H1 (cell line): Measurements from ENCODE around the gene PRRG4. TPM values are rescaled to one million over a fixed set of nuclear protein-coding genes. Genes with fewer than 3 reads are reported as not detected.

Source experiments
- CTCF ChIA-PET: fragments of 300-600 bp; sonication (Branson Sonifier 250); formaldehyde crosslinking; loops from one replicate; lab custom pipeline; 2021; ENCODE audit not compliant: partially characterized antibody; lab: Charles Lee
- POLR2A ChIA-PET: fragments of 300-600 bp; sonication (Branson Sonifier 250); formaldehyde crosslinking; loops from one replicate; lab custom pipeline; 2021; ENCODE audit warnings: inconsistent platforms; ENCODE audit not compliant: partially characterized antibody; lab: Charles Lee
- DNase-seq, 2 experiments: peaks; one replicate each; pipeline versions ENCODE4 v3.0.0 to v3.0.0-alpha.2; 2010 to 2022; ENCODE audit warnings: low spot score in 2 of 2, low read depth in 1 of 2, mixed read lengths in 1 of 2
- FAIRE-seq: peaks from 2 replicates; lab custom pipeline; 2011; peaks lifted over from hg19 to GRCh38; lab: Jason Lieb, UNC
- H2AFZ ChIP-seq: 2 replicates; pipeline ENCODE4 v1.8.1; 2012; ENCODE audit warnings: low read length, inconsistent platforms
- H2AK5ac ChIP-seq: 2 replicates; pipeline ENCODE4 v1.6.1; 2013; ENCODE audit warnings: low read depth, low read length
- H2BK120ac ChIP-seq: replicated peaks from 2 replicates; pipeline ENCODE3; 2013; ENCODE audit warnings: low read depth, low read length, inconsistent platforms
- H2BK12ac ChIP-seq: 2 replicates; pipeline ENCODE4 v1.6.1; 2013; ENCODE audit warnings: low read depth, low read length
- H2BK15ac ChIP-seq: 2 replicates; pipeline ENCODE4 v1.6.1; 2013; ENCODE audit warnings: low read length
- H2BK20ac ChIP-seq: 2 replicates; pipeline ENCODE4 v1.6.1; 2013; ENCODE audit warnings: low read length
- H2BK5ac ChIP-seq: 2 replicates; pipeline ENCODE4 v1.6.1; 2013; ENCODE audit warnings: low read depth, low read length
- H3K14ac ChIP-seq: 2 replicates; pipeline ENCODE4 v1.6.1; 2013; ENCODE audit warnings: inconsistent platforms; ENCODE audit not compliant: insufficient read length
- H3K18ac ChIP-seq: 2 replicates; pipeline ENCODE4 v1.6.1; 2013; ENCODE audit warnings: low read length; ENCODE audit errors: extremely low read depth
- H3K23ac ChIP-seq: 2 replicates; pipeline ENCODE4 v1.6.1; 2013; ENCODE audit warnings: inconsistent platforms; ENCODE audit not compliant: insufficient read length
- H3K23me2 ChIP-seq: 2 replicates; pipeline ENCODE4 v1.6.1; 2013; ENCODE audit warnings: low read depth, low read length
- H3K27ac ChIP-seq: 2 replicates; pipeline ENCODE4 v1.6.1; 2011; ENCODE audit warnings: low read depth, low read length, inconsistent platforms
- H3K27me3 ChIP-seq, 4 experiments: replicated peaks in 1 of 4; 1 replicate in 1 of 4; 2 replicates in 3 of 4; pipeline versions ENCODE4 v1.6.1 to v1.8.1; 2011 to 2013; ENCODE audit warnings: low read length in 3 of 4, mild to moderate bottlenecking in 3 of 4, inconsistent platforms in 2 of 4, mixed read lengths in 2 of 4, moderate library complexity in 1 of 4; ENCODE audit not compliant: control insufficient read depth in 3 of 4, insufficient read depth in 3 of 4; ENCODE audit errors: extremely low read depth in 1 of 4
- H3K36me3 ChIP-seq, 4 experiments: 2 replicates each; pipeline versions ENCODE4 v1.6.1 to v1.8.1; 2011 to 2013; ENCODE audit warnings: mild to moderate bottlenecking in 4 of 4, low read length in 3 of 4, moderate library complexity in 2 of 4, control low read depth in 1 of 4, inconsistent platforms in 1 of 4; ENCODE audit not compliant: insufficient read depth in 4 of 4, control insufficient read depth in 2 of 4
- H3K4ac ChIP-seq: replicated peaks from 2 replicates; pipeline ENCODE3; 2013; ENCODE audit warnings: low read length, low read depth, mixed read lengths, inconsistent platforms; ENCODE audit not compliant: insufficient read length
- H3K4me1 ChIP-seq, 4 experiments: replicated peaks in 1 of 4; 1 replicate in 1 of 4; 2 replicates in 3 of 4; pipeline versions ENCODE4 v1.6.1 to v1.8.1; 2011 to 2013; ENCODE audit warnings: low read length in 3 of 4, inconsistent platforms in 2 of 4, mixed read lengths in 1 of 4; ENCODE audit not compliant: insufficient read depth in 4 of 4, control insufficient read depth in 3 of 4
- H3K4me2 ChIP-seq, 2 experiments: 2 replicates each; pipeline versions ENCODE4 v1.6.1 to v1.8.1; 2011 to 2013; ENCODE audit warnings: low read depth in 2 of 2, low read length in 2 of 2, control low read depth in 1 of 2, inconsistent platforms in 1 of 2, mild to moderate bottlenecking in 1 of 2; ENCODE audit not compliant: insufficient read depth in 1 of 2
- H3K4me3 ChIP-seq, 4 experiments: fragments of 200-600, 300-600 bp in 1 of 4; sonication (generic), shearing (Covaris generic), sonication (Bioruptor Twin) in 1 of 4; 2 replicates each; pipeline versions ENCODE4 v1.5.1 to v1.8.1; 2011 to 2016; ENCODE audit warnings: low read length in 4 of 4, low read depth in 3 of 4, control low read depth in 2 of 4, inconsistent platforms in 2 of 4, mild to moderate bottlenecking in 2 of 4, mixed read lengths in 1 of 4, moderate library complexity in 1 of 4; ENCODE audit not compliant: insufficient read depth in 2 of 4; ENCODE audit errors: extremely low read depth in 1 of 4
- H3K56ac ChIP-seq: replicated peaks from 2 replicates; pipeline ENCODE3; 2013; ENCODE audit warnings: low read depth, mild to moderate bottlenecking, mixed read lengths, low read length, inconsistent platforms; ENCODE audit not compliant: insufficient read length
- H3K79me1 ChIP-seq: 2 replicates; pipeline ENCODE4 v1.6.1; 2013; ENCODE audit warnings: low read depth, low read length, control low read depth
- H3K79me2 ChIP-seq, 2 experiments: 2 replicates each; pipeline versions ENCODE4 v1.6.1 to v1.8.1; 2012 to 2013; ENCODE audit warnings: low read length in 2 of 2, mild to moderate bottlenecking in 2 of 2, inconsistent platforms in 1 of 2; ENCODE audit not compliant: insufficient read depth in 2 of 2, control insufficient read depth in 1 of 2
- H3K9ac ChIP-seq, 4 experiments: replicated peaks in 1 of 4; 1 replicate in 1 of 4; 2 replicates in 3 of 4; pipeline versions ENCODE4 v1.6.1 to v1.8.1; 2011 to 2013; ENCODE audit warnings: low read depth in 3 of 4, low read length in 3 of 4, control low read depth in 2 of 4, mild to moderate bottlenecking in 2 of 4, moderate library complexity in 2 of 4, inconsistent platforms in 1 of 4; ENCODE audit errors: extremely low read depth in 1 of 4
- H3K9me3 ChIP-seq, 2 experiments: 2 replicates each; pipeline versions ENCODE4 v1.6.1 to v1.8.1; 2012 to 2013; ENCODE audit warnings: mild to moderate bottlenecking in 2 of 2, moderate library complexity in 2 of 2, control low read depth in 1 of 2, inconsistent platforms in 1 of 2, low read depth in 1 of 2, low read length in 1 of 2, mixed read lengths in 1 of 2; ENCODE audit not compliant: insufficient read depth in 2 of 2
- H4K20me1 ChIP-seq, 2 experiments: replicated peaks in 1 of 2; 2 replicates each; pipeline versions ENCODE3 to v1.8.1; 2011 to 2013; ENCODE audit warnings: inconsistent platforms in 2 of 2, low read length in 2 of 2, mild to moderate bottlenecking in 1 of 2; ENCODE audit not compliant: insufficient read depth in 2 of 2, control insufficient read depth in 1 of 2
- H4K5ac ChIP-seq: 2 replicates; pipeline ENCODE4 v1.6.1; 2013; ENCODE audit warnings: low read length, low read depth, mixed read lengths, inconsistent platforms; ENCODE audit not compliant: insufficient read length
- H4K8ac ChIP-seq: 2 replicates; pipeline ENCODE4 v1.8.0; 2013; ENCODE audit warnings: mild to moderate bottlenecking, moderate library complexity, low read length, inconsistent platforms; ENCODE audit not compliant: insufficient read depth; ENCODE audit errors: extremely low read depth
- H4K91ac ChIP-seq: replicated peaks from 2 replicates; pipeline ENCODE3; 2013; ENCODE audit warnings: low read length, mixed read lengths, inconsistent platforms; ENCODE audit not compliant: insufficient read length
- RNF2 ChIP-seq: fragments of 200-900, 300-1000 bp; sonication (generic); IDR thresholded peaks from 2 replicates; pipeline ENCODE4 v1.7.1; 2016; ENCODE audit warnings: borderline replicate concordance, low read depth, mild to moderate bottlenecking, antibody characterized with exemption, low read length; ENCODE audit not compliant: poor library complexity, severe bottlenecking; ENCODE audit errors: missing control alignments
- WGBS, 2 experiments: shearing (Covaris generic) in 1 of 2; methylation state at CpG; one replicate each; pipeline versions ENCODE4 v1.1.6 to v1.1.7; 2013 to 2015; ENCODE audit warnings: low lambda C conversion rate in 2 of 2, mixed read lengths in 2 of 2, inconsistent platforms in 1 of 2, low coverage in 1 of 2, missing lambda C conversion rate in 1 of 2; ENCODE audit not compliant: insufficient replicate concordance in 2 of 2, insufficient coverage in 1 of 2, insufficient read length in 1 of 2; ENCODE audit errors: extremely low coverage in 1 of 2, missing lambda C conversion rate in 1 of 2; 5-methylcytosine and 5-hydroxymethylcytosine counted together
- polyA plus RNA-seq, 7 experiments: library from polyadenylated mRNA; depleted of rRNA in 3 of 7; stranded (reverse) in 5 of 7; unstranded in 2 of 7; fragments of >200 nt in 5 of 7; fragments of 200-250 nt in 2 of 7; gene quantifications; 1 replicate in 5 of 7; 2 replicates in 1 of 7; 4 replicates in 1 of 7; pipeline versions ENCODE4 v1.2.1 to v1.2.3, GENCODE V29; 2011 to 2013; ENCODE audit warnings: missing spikeins in 2 of 7, mixed read lengths in 2 of 7
- total RNA-seq: library from RNA; stranded (reverse); fragmentation: NEBNext Ultra II Directional; extraction: Animal tissue kit (Norgen Biotek cat#: 25700); gene quantifications from 2 replicates; pipeline ENCODE4 v1.2.1, GENCODE V29; 2021

The PRRG4 gene
- total and polyA plus RNA-seq, 2 of the 8 experiments (the other 6 are each of a cell fraction or from before 2014, with no cell fraction given), result 0.65 to 1.7 TPM

- 94% methylated on average over 2 of the region's 2 CpGs; no CpG with 5 or more reads in 1 of the 2 experiments for WGBS, 2 experiments
- Histone ChIP-seq H2BK20ac (no peak overlapping the region), H2AFZ (no peak overlapping the region), H3K4ac (no peak overlapping the region), H2BK15ac (no peak overlapping the region), H4K5ac (no peak overlapping the region), H3K18ac (no peak overlapping the region), H2BK120ac (no peak overlapping the region), H3K27me3 (no peaks in the 10 kb centered on the region), H2BK12ac (no peak overlapping the region), H3K36me3 (no peaks in the 10 kb centered on the region; a peak in 1 of 8 replicates), H2AK5ac (no peak overlapping the region), H3K79me1 (no peaks in the 10 kb centered on the region), H3K4me3 (no peak overlapping the region), H4K91ac (no peak overlapping the region), H4K8ac (no peak overlapping the region), H3K56ac (no peak overlapping the region), H3K27ac (no peak overlapping the region)
- POLR2A ChIA-PET, result no interaction called here
- FAIRE-seq, result no peak
- TF ChIP-seq RNF2, result no peak
- TF ChIP-seq, all 59 proteins: peak for 0
- no peaks in the 10 kb centered on the region for H4K20me1 ChIP-seq
- H3K23me2 ChIP-seq, result no peaks in the 10 kb centered on the region
- H3K9me3 ChIP-seq, result no peaks in the 10 kb centered on the region
- peaks cover 0 to 4% (median 0%) of the 10 kb centered on the region in 4 experiments; a peak in 1 of 7 replicates for H3K4me1 ChIP-seq
- no peak overlapping the region for H3K9ac ChIP-seq
- no peak overlapping the region for H3K14ac ChIP-seq
- H3K79me2 ChIP-seq, result no peaks in the 10 kb centered on the region
- DNase-seq, result no peak
- CTCF ChIA-PET, result interaction anchor here (0.8 kb wide), 1 partner anchor 20 kb away, joined by 3 read pairs; no protein-coding TSS in a partner anchor
- no peak overlapping the region for H3K4me2 ChIP-seq
- no peak overlapping the region for H3K23ac ChIP-seq
- no peak overlapping the region for H2BK5ac ChIP-seq
Measured at GRCh38 chr11:32836946-32837345, 7.2 kb downstream of the PRRG4 start.
